HG02885 (cell line): ENCODE results near the gene ATXN1L.
A peak's percentile ranks its signal among the peaks of the same experiment; 100 is the strongest.
"Not testable (repeated sequence)": the region's sequence is repeated elsewhere in the genome, so short reads cannot be mapped to it uniquely, and the experiment has no call there.

Experiments
- ATAC-seq: cut with Tn5 transposase; IDR thresholded peaks from one replicate; pipeline ENCODE4 v1.9.1; 2021; ENCODE audit warnings: mild to moderate bottlenecking; ENCODE audit not compliant: unreplicated experiment, poor library complexity

The ATXN1L gene

GRCh38 chr16:71885261-71885650 lies 39.5 kb downstream of the ATXN1L start:
- ATAC-seq: no peak

- ATAC-seq: no peak
These were observed 43.4 kb downstream of the ATXN1L start for GRCh38 chr16:71889147-71889546.

GRCh38 chr16:71893888-71894228 lies 48.1 kb downstream of the ATXN1L start:
- no peak for ATAC-seq

DNA sequence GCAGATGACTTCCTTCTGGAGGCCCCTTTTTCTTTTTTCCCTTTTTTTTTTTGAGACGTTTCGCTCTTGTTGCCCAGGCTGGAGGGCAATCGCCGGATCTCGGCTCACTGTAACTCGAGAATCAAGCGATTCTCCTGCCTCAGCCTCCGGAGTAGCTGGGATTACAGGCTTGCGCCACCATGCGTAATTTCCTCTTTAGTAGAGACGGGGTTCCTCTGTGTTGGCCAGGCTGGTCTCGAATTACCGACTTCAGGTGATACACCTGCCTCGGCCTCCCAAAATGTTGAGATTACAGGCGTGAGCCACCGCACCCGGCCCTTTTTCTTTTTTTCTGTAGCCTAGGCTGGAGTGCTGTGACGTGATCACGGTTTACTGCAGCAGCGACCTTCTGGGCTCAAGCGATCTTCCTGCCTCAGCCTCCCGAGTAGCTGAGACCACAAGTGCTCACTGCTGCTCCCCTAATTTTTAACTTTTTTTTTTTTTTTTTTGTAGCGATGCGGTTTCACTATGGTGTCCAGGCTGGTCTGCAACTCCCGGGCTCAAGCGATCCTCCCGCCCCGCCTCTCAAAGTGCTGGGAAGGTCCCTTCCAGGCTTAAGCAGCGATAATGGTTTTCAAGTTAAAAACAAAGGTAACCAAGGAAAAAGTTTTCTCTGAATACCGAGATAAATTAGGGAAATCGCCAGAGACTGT lies 48.6 kb downstream of the ATXN1L start:
- ATAC-seq: peak; percentile 25

GRCh38 chr16:71894921-71895678 lies 49.3 kb downstream of the ATXN1L start, which contains the start of gene IST1:
IST1 (plus strand) TSS chr16:71895531; CDS start chr16:71915641, 20,110 bp downstream.
- ATAC-seq: peak; percentile 83

DNA sequence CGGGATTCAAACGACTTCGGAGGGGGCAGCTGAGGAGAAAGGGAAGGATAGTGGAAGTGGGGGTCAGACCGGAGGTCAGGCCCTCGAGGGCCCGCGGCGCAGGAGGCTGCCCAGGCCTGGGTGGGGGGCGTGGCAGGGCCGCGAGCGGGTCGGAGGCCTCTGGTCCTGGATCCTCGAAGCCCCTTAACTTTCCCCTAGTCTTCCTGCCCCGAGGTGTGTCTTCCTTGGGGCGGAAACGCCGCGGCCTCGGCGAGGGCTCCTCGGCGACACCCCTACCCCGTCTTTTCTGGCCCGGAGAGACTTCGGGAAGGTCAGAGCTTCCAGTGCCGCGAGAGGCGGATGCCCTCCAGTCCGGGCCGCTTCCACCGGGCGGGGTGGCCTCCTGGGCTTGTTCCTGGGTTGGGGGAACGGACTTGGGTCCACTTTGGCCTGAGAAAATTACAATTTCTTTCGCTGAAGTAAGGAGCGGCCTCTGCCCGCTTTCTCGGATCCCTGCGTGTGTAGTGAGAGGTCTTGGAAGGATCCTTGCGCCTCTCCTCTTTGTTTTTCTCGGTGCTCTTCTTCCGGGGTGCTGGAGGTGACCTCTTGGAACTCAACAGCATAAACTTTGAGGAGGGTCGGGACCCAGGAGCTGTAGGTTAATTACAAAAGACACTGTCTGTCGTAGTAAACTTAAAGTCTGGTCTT lies 50.0 kb downstream of the ATXN1L start:
- peak; percentile 34 for ATAC-seq

GRCh38 chr16:71896764-71897368 lies 51.1 kb downstream of the ATXN1L start:
- ATAC-seq: no peak

GRCh38 chr16:71899171-71899570 lies 53.4 kb downstream of the ATXN1L start:
- no peak for ATAC-seq

GRCh38 chr16:71902656-71903365 lies 57.0 kb downstream of the ATXN1L start:
- ATAC-seq: no peak

GRCh38 chr16:71903608-71904007 lies 57.8 kb downstream of the ATXN1L start:
- no peak for ATAC-seq

GRCh38 chr16:71904239-71904638 lies 58.5 kb downstream of the ATXN1L start:
- no peak for ATAC-seq

- ATAC-seq: not testable (repeated sequence)
These were observed 60.0 kb downstream of the ATXN1L start for GRCh38 chr16:71905765-71906164.
